ENCODE data around the gene CFAP300. TPM values are rescaled to one million over a fixed set of nuclear protein-coding genes. Genes with fewer than 3 reads are reported as not detected.
A peak's percentile ranks its signal among the peaks of the same experiment; 100 is the strongest.

Gene CFAP300
- polyA plus RNA-seq, 2 of the 4 experiments (the other 2 are of a cell fraction): 8.2 to 17.1 TPM

DNA sequence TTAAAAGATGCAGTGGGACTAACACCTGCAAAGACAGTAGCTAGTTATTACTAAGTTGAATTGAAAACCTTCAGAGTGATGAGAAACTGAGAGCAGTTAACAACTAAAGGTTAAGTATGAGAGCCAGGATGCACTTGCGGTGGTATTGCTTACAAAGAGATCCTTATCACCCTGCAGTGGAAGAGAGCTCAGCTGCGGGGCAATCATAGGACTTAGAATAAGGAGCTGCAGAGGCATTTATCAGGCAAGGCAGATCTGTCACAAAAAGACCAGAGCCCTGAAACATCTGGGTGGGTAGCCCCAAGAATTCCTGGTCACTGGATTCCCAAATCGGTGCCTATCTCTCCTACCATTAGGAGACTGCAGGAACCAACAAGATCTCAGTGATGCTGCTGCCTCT, 34.3 kb upstream of the CFAP300 start:
- no peak overlapping the region for H3K4me3 ChIP-seq
- ChIA-PET POLR2A (no interaction called here), CTCF (interaction anchor here (1.0 to 1.6 kb wide), 2 partner anchors 12 to 152 kb away, joined by 3 read pairs; no protein-coding TSS in a partner anchor)
- no peak for FAIRE-seq
- 89% methylated on average over 3 of the region's 3 CpGs for WGBS (ENCODE audit: missing lambda C conversion rate)
- TF ChIP-seq KDM1A (IDR thresholded peaks at IDR 0.05; ENCODE audit: low read depth) (no peak), FOSB (CRISPR knock-in tag; IDR thresholded peaks at IDR 0.05) (no peak), HEYL (CRISPR knock-in tag; IDR thresholded peaks at IDR 0.05) (no peak)
- TF ChIP-seq, protein P1, sequence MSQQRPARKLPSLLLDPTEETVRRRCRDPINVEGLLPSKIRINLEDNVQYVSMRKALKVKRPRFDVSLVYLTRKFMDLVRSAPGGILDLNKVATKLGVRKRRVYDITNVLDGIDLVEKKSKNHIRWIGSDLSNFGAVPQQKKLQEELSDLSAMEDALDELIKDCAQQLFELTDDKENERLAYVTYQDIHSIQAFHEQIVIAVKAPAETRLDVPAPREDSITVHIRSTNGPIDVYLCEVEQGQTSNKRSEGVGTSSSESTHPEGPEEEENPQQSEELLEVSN (IDR thresholded peaks at IDR 0.05; ENCODE audit: borderline replicate concordance, low read depth): no peak
- H3K4me1 ChIP-seq: peaks cover 33% of the 10 kb centered on the region
- H3K9me3 ChIP-seq: 0 out of 3 replicates have a peak, but pooled peaks cover 2% of the 10 kb centered on the region
- no peak overlapping the region for H3K4me2 ChIP-seq
- DNase-seq (ENCODE audit: low read depth in 1 of 2, low spot score in 1 of 2): no peak
- no peak for ATAC-seq
- H3K27ac ChIP-seq: peak overlapping the region; percentile 1 to 62; a peak in 3 of 6 replicates

DNA sequence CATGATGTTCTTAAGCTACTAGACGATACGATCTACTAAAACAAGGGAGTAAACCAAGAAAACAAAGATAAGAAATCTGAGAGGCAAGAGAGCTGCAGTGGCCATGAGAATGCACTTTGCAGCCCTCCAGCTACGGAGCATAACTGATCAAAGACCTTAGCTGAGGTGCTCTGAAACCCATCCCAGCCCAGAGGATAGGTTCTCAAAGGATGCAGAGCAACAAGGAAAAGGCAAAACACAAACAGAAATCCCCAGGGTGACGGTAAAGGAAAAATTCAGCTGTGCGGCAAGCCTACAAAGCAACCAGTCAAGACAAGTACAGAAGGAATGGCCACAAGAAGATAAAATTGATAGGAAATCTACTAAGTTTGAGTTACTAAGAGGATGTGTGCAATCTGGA, 32.5 kb upstream of the CFAP300 start:
- Histone ChIP-seq H3K27ac (no peak overlapping the region), H3K4me1 (peaks cover 21% of the 10 kb centered on the region), H3K4me2 (no peak overlapping the region), H3K4me3 (no peak overlapping the region), H3K9me3 (0 out of 3 replicates have a peak, but pooled peaks cover 2% of the 10 kb centered on the region)
- FAIRE-seq (no peak), DNase-seq (ENCODE audit: low read depth in 1 of 2, low spot score in 1 of 2) (no peak), ATAC-seq (no peak)
- POLR2A ChIA-PET: no interaction called here
- TF ChIP-seq HDAC2 (IDR thresholded peaks at IDR 0.05): no peak
- TF ChIP-seq HOXA7 (CRISPR knock-in tag; IDR thresholded peaks at IDR 0.05): no peak
- TF ChIP-seq, protein P2, sequence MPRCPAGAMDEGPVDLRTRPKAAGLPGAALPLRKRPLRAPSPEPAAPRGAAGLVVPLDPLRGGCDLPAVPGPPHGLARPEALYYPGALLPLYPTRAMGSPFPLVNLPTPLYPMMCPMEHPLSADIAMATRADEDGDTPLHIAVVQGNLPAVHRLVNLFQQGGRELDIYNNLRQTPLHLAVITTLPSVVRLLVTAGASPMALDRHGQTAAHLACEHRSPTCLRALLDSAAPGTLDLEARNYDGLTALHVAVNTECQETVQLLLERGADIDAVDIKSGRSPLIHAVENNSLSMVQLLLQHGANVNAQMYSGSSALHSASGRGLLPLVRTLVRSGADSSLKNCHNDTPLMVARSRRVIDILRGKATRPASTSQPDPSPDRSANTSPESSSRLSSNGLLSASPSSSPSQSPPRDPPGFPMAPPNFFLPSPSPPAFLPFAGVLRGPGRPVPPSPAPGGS (IDR thresholded peaks at IDR 0.05): no peak
- no peak for TF ChIP-seq FOXS1 (CRISPR knock-in tag; IDR thresholded peaks at IDR 0.05)
- no peak for TF ChIP-seq KDM1A (IDR thresholded peaks at IDR 0.05; ENCODE audit: low read depth)
- no peak for TF ChIP-seq MYC (IDR thresholded peaks at IDR 0.05; ENCODE audit: borderline replicate concordance, low read length)
- TF ChIP-seq, protein P3, sequence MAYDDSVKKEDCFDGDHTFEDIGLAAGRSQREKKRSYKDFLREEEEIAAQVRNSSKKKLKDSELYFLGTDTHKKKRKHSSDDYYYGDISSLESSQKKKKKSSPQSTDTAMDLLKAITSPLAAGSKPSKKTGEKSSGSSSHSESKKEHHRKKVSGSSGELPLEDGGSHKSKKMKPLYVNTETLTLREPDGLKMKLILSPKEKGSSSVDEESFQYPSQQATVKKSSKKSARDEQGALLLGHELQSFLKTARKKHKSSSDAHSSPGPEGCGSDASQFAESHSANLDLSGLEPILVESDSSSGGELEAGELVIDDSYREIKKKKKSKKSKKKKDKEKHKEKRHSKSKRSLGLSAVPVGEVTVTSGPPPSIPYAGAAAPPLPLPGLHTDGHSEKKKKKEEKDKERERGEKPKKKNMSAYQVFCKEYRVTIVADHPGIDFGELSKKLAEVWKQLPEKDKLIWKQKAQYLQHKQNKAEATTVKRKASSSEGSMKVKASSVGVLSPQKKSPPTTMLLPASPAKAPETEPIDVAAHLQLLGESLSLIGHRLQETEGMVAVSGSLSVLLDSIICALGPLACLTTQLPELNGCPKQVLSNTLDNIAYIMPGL (CRISPR knock-in tag; IDR thresholded peaks at IDR 0.05; ENCODE audit: borderline replicate concordance): no peak
- no peak for TF ChIP-seq TFCP2L1 (CRISPR knock-in tag; IDR thresholded peaks at IDR 0.05)
- TF ChIP-seq, protein P1 (IDR thresholded peaks at IDR 0.05; ENCODE audit: borderline replicate concordance, low read depth): no peak
- no peak for TF ChIP-seq NPAS2 (CRISPR knock-in tag; IDR thresholded peaks at IDR 0.05; ENCODE audit: borderline replicate concordance)
- no peak for TF ChIP-seq NFE2L2 (conservative IDR thresholded peaks at IDR 0.05; ENCODE audit: low read length)
- no peak for TF ChIP-seq JUN (IDR thresholded peaks at IDR 0.05)
- no peak for TF ChIP-seq RNF2 (IDR thresholded peaks at IDR 0.05; ENCODE audit: borderline replicate concordance, low read depth)
- no peak for TF ChIP-seq GATA3 (IDR thresholded peaks at IDR 0.05; ENCODE audit: borderline replicate concordance)
- no peak for TF ChIP-seq ZSCAN20 (CRISPR knock-in tag; IDR thresholded peaks at IDR 0.05)
- TF ChIP-seq RFX5 (IDR thresholded peaks at IDR 0.05): no peak
- no peak for TF ChIP-seq CHD2 (IDR thresholded peaks at IDR 0.05; ENCODE audit: low read length, partially characterized antibody)
- TF ChIP-seq CBX8 (IDR thresholded peaks at IDR 0.05): no peak
- no peak for TF ChIP-seq HOXB5 (CRISPR knock-in tag; IDR thresholded peaks at IDR 0.05)
- TF ChIP-seq, protein P4, sequence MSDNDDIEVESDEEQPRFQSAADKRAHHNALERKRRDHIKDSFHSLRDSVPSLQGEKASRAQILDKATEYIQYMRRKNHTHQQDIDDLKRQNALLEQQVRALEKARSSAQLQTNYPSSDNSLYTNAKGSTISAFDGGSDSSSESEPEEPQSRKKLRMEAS (IDR thresholded peaks at IDR 0.05): no peak
- over 99% methylated on average over 5 of the region's 5 CpGs for WGBS (ENCODE audit: missing lambda C conversion rate)
- CTCF ChIA-PET: interaction anchor here (0.7 to 1.1 kb wide), 2 partner anchors 9 to 154 kb away, joined by 3 to 4 read pairs; no protein-coding TSS in a partner anchor

Measured in A549 (cell line).